Esophagus muscularis mucosa (tissue), 4 donors: ENCODE measurements around the gene RPL13A.
"Not testable (repeated sequence)": the region's sequence is repeated elsewhere in the genome, so short reads cannot be mapped to it uniquely, and the experiment has no call there.

Experiments used
- EP300 ChIP-seq: sonication (generic); formaldehyde crosslinking; IDR thresholded peaks from one replicate; pipeline ENCODE4 v1.6.1; 2017; ENCODE audit warnings: antibody characterized with exemption
- POLR2A ChIP-seq: fragments of 450-650 bp; IDR thresholded peaks from one replicate; pipeline ENCODE4 v1.6.1; 2017; ENCODE audit warnings: antibody characterized with exemption, moderate library complexity, mild to moderate bottlenecking, low read depth
- POLR2AphosphoS5 ChIP-seq, 2 donors: sonication (generic); formaldehyde crosslinking; IDR thresholded peaks; one replicate each; pipeline ENCODE4 v1.6.1; 2017; ENCODE audit warnings: antibody characterized with exemption in 2 of 2
- TF ChIP-seq, protein P1 (sequence below), 3 experiments: fragments of 200-600 bp in 2 of 3; fragments of 450-650 bp in 1 of 3; sonication (generic) in 2 of 3; IDR thresholded peaks; one replicate each; pipeline ENCODE4 v1.5.1; 2017 to 2019; ENCODE audit warnings: antibody characterized with exemption in 3 of 3, mild to moderate bottlenecking in 2 of 3, moderate library complexity in 1 of 3

- TF ChIP-seq, protein P1, sequence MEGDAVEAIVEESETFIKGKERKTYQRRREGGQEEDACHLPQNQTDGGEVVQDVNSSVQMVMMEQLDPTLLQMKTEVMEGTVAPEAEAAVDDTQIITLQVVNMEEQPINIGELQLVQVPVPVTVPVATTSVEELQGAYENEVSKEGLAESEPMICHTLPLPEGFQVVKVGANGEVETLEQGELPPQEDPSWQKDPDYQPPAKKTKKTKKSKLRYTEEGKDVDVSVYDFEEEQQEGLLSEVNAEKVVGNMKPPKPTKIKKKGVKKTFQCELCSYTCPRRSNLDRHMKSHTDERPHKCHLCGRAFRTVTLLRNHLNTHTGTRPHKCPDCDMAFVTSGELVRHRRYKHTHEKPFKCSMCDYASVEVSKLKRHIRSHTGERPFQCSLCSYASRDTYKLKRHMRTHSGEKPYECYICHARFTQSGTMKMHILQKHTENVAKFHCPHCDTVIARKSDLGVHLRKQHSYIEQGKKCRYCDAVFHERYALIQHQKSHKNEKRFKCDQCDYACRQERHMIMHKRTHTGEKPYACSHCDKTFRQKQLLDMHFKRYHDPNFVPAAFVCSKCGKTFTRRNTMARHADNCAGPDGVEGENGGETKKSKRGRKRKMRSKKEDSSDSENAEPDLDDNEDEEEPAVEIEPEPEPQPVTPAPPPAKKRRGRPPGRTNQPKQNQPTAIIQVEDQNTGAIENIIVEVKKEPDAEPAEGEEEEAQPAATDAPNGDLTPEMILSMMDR (IDR thresholded peaks at IDR 0.05), result not testable (repeated sequence)
- not testable (repeated sequence) for TF ChIP-seq EP300; POLR2AphosphoS5 (IDR thresholded peaks at IDR 0.05); POLR2A
These were observed 26.3 kb upstream of the RPL13A start for GRCh38 chr19:49461130-49461529.
